CD4-positive, alpha-beta T cell (primary cell): ENCODE measurements around the gene FGGY. TPM values are rescaled to one million over a fixed set of nuclear protein-coding genes. Genes with fewer than 3 reads are reported as not detected.
A peak's percentile ranks its signal among the peaks of the same experiment; 100 is the strongest.

Experiments used
- ATAC-seq: fragments of 200-7000 bp; cut with Tn5 transposase; one replicate; pipeline ENCODE4 v1.10.0; 2022; ENCODE audit warnings: mild to moderate bottlenecking; ENCODE audit not compliant: poor library complexity
- CTCF ChIA-PET: fragments of 350-600 bp; sonication (Branson Sonifier 250); formaldehyde crosslinking; loops from one replicate; lab custom pipeline; 2021; ENCODE audit warnings: antibody characterized with exemption, inconsistent platforms; lab: Charles Lee
- POLR2A ChIA-PET: fragments of 350-600 bp; sonication (Branson Sonifier 250); formaldehyde crosslinking; loops from one replicate; lab custom pipeline; 2021; ENCODE audit warnings: antibody characterized with exemption, inconsistent platforms; lab: Charles Lee
- DNase-seq, 14 experiments: peaks; one replicate each; pipeline ENCODE4 v3.0.0-alpha.2; 2013 to 2020; ENCODE audit warnings: mixed read lengths in 2 of 14
- H3K27ac ChIP-seq, 2 donors: one replicate each; pipeline versions ENCODE4 v1.5.1 to v1.7.0; 2013; ENCODE audit warnings: low read length in 2 of 2, low read depth in 1 of 2, mild to moderate bottlenecking in 1 of 2
- H3K27me3 ChIP-seq, 2 experiments: 1 replicate in 1 of 2; 2 replicates in 1 of 2; pipeline versions ENCODE4 v1.6.1 to v1.7.0; 2013; ENCODE audit warnings: low read length in 2 of 2, control low read depth in 1 of 2, mild to moderate bottlenecking in 1 of 2, moderate library complexity in 1 of 2; ENCODE audit not compliant: insufficient read depth in 2 of 2, control insufficient read depth in 1 of 2
- H3K36me3 ChIP-seq: one replicate; pipeline ENCODE4 v1.6.1; 2013; ENCODE audit warnings: low read length, control low read depth; ENCODE audit not compliant: insufficient read depth
- H3K4me1 ChIP-seq: one replicate; pipeline ENCODE4 v1.6.1; 2013; ENCODE audit warnings: low read length, control low read depth; ENCODE audit not compliant: insufficient read depth
- H3K4me3 ChIP-seq: one replicate; pipeline ENCODE4 v1.5.1; 2013; ENCODE audit warnings: mild to moderate bottlenecking, low read length, moderate library complexity
- H3K9me3 ChIP-seq, 2 experiments: 1 replicate in 1 of 2; 2 replicates in 1 of 2; pipeline versions ENCODE4 v1.6.1 to v1.7.0; 2013; ENCODE audit warnings: low read length in 2 of 2, mild to moderate bottlenecking in 2 of 2, control low read depth in 1 of 2, moderate library complexity in 1 of 2; ENCODE audit not compliant: control insufficient read depth in 1 of 2, insufficient read depth in 1 of 2
- H3K27ac Mint-ChIP-seq: one replicate; pipeline ENCODE4 v1.8.0; 2020; ENCODE audit warnings: mixed read lengths
- H3K27me3 Mint-ChIP-seq: one replicate; pipeline ENCODE4 v1.8.0; 2021; ENCODE audit warnings: mixed read lengths
- H3K36me3 Mint-ChIP-seq: one replicate; pipeline ENCODE4 v1.8.0; 2021; ENCODE audit warnings: low read depth, mixed read lengths
- H3K4me1 Mint-ChIP-seq: one replicate; pipeline ENCODE4 v1.8.0; 2021; ENCODE audit warnings: low read depth, mixed read lengths
- H3K4me3 Mint-ChIP-seq: one replicate; pipeline ENCODE4 v1.8.0; 2020; ENCODE audit warnings: mild to moderate bottlenecking, mixed read lengths
- H3K9me3 Mint-ChIP-seq: one replicate; pipeline ENCODE4 v1.8.0; 2020; ENCODE audit warnings: mixed read lengths
- intact Hi-C, 2 experiments: fragments of 100-400 bp; cut with DNase I in 1 of 2; cut with micrococcal nuclease in 1 of 2; formaldehyde crosslinking; loops; one replicate each; pipeline versions ENCODE4 v1.15.1 to v1.9.0; 2023 to 2025; cut with DNase I, micrococcal nuclease
- total RNA-seq, 174 experiments: library from RNA in 2 of 174; stranded (reverse) in 2 of 174; gene quantifications; one replicate each; pipeline ENCODE4 v1.2.3 and lab custom pipeline; 2021 to 2026
- TF ChIP-seq, protein P1 (sequence below): fragments of 200-600 bp; IDR thresholded peaks from one replicate; pipeline ENCODE4 v1.8.0; 2022; ENCODE audit warnings: antibody characterized with exemption, mild to moderate bottlenecking

The FGGY gene
- total RNA-seq, 2 experiments from 2014 or later = 9.5 to 10.0 TPM

- ATAC-seq (no peak), DNase-seq (no peak)
- H3K4me3 ChIP-seq = no peak overlapping the region
- Mint-ChIP-seq H3K9me3 (no peaks in the 10 kb centered on the region), H3K4me1 (no peaks in the 10 kb centered on the region), H3K27ac (no peak overlapping the region), H3K36me3 (no peaks in the 10 kb centered on the region), H3K27me3 (no peaks in the 10 kb centered on the region), H3K4me3 (no peak overlapping the region)
- H3K9me3 ChIP-seq = no peaks in the 10 kb centered on the region
- intact Hi-C loops = no loop called here
- H3K27me3 ChIP-seq = no peaks in the 10 kb centered on the region
- POLR2A ChIA-PET = no interaction called here
- H3K36me3 ChIP-seq = no peaks in the 10 kb centered on the region
- H3K27ac ChIP-seq = no peak overlapping the region
- TF ChIP-seq, protein P1, sequence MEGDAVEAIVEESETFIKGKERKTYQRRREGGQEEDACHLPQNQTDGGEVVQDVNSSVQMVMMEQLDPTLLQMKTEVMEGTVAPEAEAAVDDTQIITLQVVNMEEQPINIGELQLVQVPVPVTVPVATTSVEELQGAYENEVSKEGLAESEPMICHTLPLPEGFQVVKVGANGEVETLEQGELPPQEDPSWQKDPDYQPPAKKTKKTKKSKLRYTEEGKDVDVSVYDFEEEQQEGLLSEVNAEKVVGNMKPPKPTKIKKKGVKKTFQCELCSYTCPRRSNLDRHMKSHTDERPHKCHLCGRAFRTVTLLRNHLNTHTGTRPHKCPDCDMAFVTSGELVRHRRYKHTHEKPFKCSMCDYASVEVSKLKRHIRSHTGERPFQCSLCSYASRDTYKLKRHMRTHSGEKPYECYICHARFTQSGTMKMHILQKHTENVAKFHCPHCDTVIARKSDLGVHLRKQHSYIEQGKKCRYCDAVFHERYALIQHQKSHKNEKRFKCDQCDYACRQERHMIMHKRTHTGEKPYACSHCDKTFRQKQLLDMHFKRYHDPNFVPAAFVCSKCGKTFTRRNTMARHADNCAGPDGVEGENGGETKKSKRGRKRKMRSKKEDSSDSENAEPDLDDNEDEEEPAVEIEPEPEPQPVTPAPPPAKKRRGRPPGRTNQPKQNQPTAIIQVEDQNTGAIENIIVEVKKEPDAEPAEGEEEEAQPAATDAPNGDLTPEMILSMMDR = no peak
- CTCF ChIA-PET = no interaction called here
- H3K4me1 ChIP-seq = no peaks in the 10 kb centered on the region
Measured at GRCh38 chr1:59263111-59263510, 33.8 kb upstream of the FGGY start.

DNA sequence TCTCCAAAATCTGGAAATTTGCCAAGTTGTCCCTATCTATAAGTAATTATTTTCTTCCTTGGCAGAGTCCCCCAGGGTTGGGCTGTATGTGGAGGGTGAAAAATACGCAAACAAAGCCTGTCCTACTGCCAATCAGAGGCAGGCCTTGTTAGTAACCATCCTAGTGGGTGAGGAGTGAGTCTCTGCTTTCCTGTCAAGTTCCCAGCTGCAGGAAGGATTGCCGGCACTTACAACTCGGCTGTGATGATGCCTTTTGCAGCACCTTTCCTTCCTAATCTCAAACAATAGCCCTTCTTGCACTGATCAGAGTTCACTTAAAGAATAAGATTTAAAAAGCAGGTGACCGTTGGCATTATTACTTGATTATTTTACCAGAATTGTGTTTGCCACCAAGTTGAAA, 31.3 kb upstream of the FGGY start:
- Mint-ChIP-seq H3K36me3 (no peaks in the 10 kb centered on the region), H3K4me3 (no peak overlapping the region), H3K9me3 (no peaks in the 10 kb centered on the region), H3K27ac (no peak overlapping the region), H3K27me3 (peaks cover 5% of the 10 kb centered on the region), H3K4me1 (no peaks in the 10 kb centered on the region)
- CTCF ChIA-PET = no interaction called here
- ATAC-seq (no peak), DNase-seq (no peak)
- Histone ChIP-seq H3K9me3 (no peaks in the 10 kb centered on the region), H3K27me3 (no peaks in the 10 kb centered on the region), H3K27ac (no peak overlapping the region), H3K36me3 (no peaks in the 10 kb centered on the region), H3K4me3 (no peak overlapping the region), H3K4me1 (no peaks in the 10 kb centered on the region)
- intact Hi-C loops = no loop called here
- POLR2A ChIA-PET = no interaction called here
- TF ChIP-seq, protein P1 = no peak

- Histone ChIP-seq H3K4me3 (no peak overlapping the region), H3K27ac (no peak overlapping the region), H3K4me1 (no peaks in the 10 kb centered on the region), H3K36me3 (no peaks in the 10 kb centered on the region), H3K27me3 (no peaks in the 10 kb centered on the region), H3K9me3 (no peaks in the 10 kb centered on the region)
- TF ChIP-seq, protein P1 = no peak
- POLR2A ChIA-PET = no interaction called here
- Mint-ChIP-seq H3K9me3 (no peaks in the 10 kb centered on the region), H3K27me3 (peaks cover 10% of the 10 kb centered on the region), H3K4me3 (no peak overlapping the region), H3K36me3 (no peaks in the 10 kb centered on the region), H3K4me1 (no peaks in the 10 kb centered on the region), H3K27ac (no peak overlapping the region)
- DNase-seq (peak in 2 of 14 experiments; percentile 28 to 31), ATAC-seq (no peak)
- CTCF ChIA-PET = no interaction called here
- intact Hi-C loops = no loop called here
Measured at GRCh38 chr1:59266180-59266926, 30.5 kb upstream of the FGGY start.
